WTC11 (cell line): ENCODE results near the gene SLAMF1. TPM values are rescaled to one million over a fixed set of nuclear protein-coding genes. Genes with fewer than 3 reads are reported as not detected.
"Not testable (repeated sequence)": the region's sequence is repeated elsewhere in the genome, so short reads cannot be mapped to it uniquely, and the experiment has no call there.

Source experiments
- ATAC-seq: fragments of 200-7000 bp; cut with Tn5 transposase; 2 replicates; pipeline ENCODE4 v1.10.0; 2021; ENCODE audit warnings: mild to moderate bottlenecking, moderate library complexity
- CTCF ChIA-PET: fragments of 300-600 bp; sonication (Branson Sonifier 250); formaldehyde crosslinking; loops from one replicate; lab custom pipeline; 2021; ENCODE audit warnings: antibody characterized with exemption; lab: Charles Lee
- POLR2A ChIA-PET: fragments of 350-600 bp; sonication (Branson Sonifier 250); formaldehyde crosslinking; loops from one replicate; lab custom pipeline; 2021; ENCODE audit warnings: antibody characterized with exemption; lab: Charles Lee
- DNase-seq: peaks from one replicate; pipeline ENCODE4 v3.0.0; 2021; ENCODE audit warnings: low spot score
- H3K27ac Mint-ChIP-seq: 2 replicates; pipeline ENCODE4 v1.8.0; 2021; ENCODE audit warnings: mixed read lengths
- H3K27me3 Mint-ChIP-seq: 2 replicates; pipeline ENCODE4 v1.8.0; 2021; ENCODE audit warnings: low read depth, mild to moderate bottlenecking, moderate library complexity, mixed read lengths
- H3K36me3 Mint-ChIP-seq: 2 replicates; pipeline ENCODE4 v1.8.0; 2021; ENCODE audit warnings: mixed read lengths
- H3K4me1 Mint-ChIP-seq: 2 replicates; pipeline ENCODE4 v1.8.0; 2022; ENCODE audit warnings: mixed read lengths
- H3K4me3 Mint-ChIP-seq: 2 replicates; pipeline ENCODE4 v1.8.0; 2021; ENCODE audit warnings: mild to moderate bottlenecking, moderate library complexity, mixed read lengths
- H3K9me3 Mint-ChIP-seq: 2 replicates; pipeline ENCODE4 v1.8.0; 2021; ENCODE audit warnings: mixed read lengths
- ELF4 ChIP-seq: sonication (generic); formaldehyde crosslinking; IDR thresholded peaks from 2 replicates; pipeline ENCODE4 v1.8.1; 2022; ENCODE audit warnings: low read depth, mild to moderate bottlenecking, moderate library complexity, missing genetic modification reagents
- ERG ChIP-seq: fragments of 250-450 bp; sonication (Bioruptor Pico); IDR thresholded peaks from 2 replicates; pipeline ENCODE4 v1.8.0; 2021; ENCODE audit warnings: mild to moderate bottlenecking
- GABPB1 ChIP-seq: sonication (generic); formaldehyde crosslinking; IDR thresholded peaks from 2 replicates; pipeline ENCODE4 v1.8.1; 2023; ENCODE audit warnings: mild to moderate bottlenecking, missing genetic modification reagents
- MYBL2 ChIP-seq: sonication (generic); formaldehyde crosslinking; IDR thresholded peaks from 2 replicates; pipeline ENCODE4 v1.8.1; 2023; ENCODE audit warnings: mild to moderate bottlenecking, moderate library complexity, missing genetic modification reagents
- NFATC4 ChIP-seq: fragments of 250-450 bp; sonication (Bioruptor Pico); IDR thresholded peaks from 2 replicates; pipeline ENCODE4 v1.9.0; 2021; ENCODE audit warnings: mild to moderate bottlenecking
- NFE2L1 ChIP-seq: sonication (generic); formaldehyde crosslinking; IDR thresholded peaks from 2 replicates; pipeline ENCODE4 v1.8.1; 2023; ENCODE audit warnings: missing genetic modification reagents
- NR2C2 ChIP-seq: sonication (generic); formaldehyde crosslinking; IDR thresholded peaks from 2 replicates; pipeline ENCODE4 v1.8.0; 2022; ENCODE audit warnings: mild to moderate bottlenecking, missing genetic modification reagents
- OVOL2 ChIP-seq: fragments of 250-450 bp; sonication (Bioruptor Pico); IDR thresholded peaks from 2 replicates; pipeline ENCODE4 v1.9.0; 2021; ENCODE audit warnings: mild to moderate bottlenecking, borderline replicate concordance
- SOX15 ChIP-seq: fragments of 250-450 bp; sonication (Bioruptor Pico); IDR thresholded peaks from 2 replicates; pipeline ENCODE4 v1.9.0; 2021; ENCODE audit warnings: mild to moderate bottlenecking
- STAT6 ChIP-seq: sonication (generic); formaldehyde crosslinking; conservative IDR thresholded peaks from 2 replicates; pipeline ENCODE4 v1.8.1; 2023; ENCODE audit warnings: mild to moderate bottlenecking, low read depth, missing genetic modification reagents, moderate library complexity
- TEAD1 ChIP-seq: sonication (generic); formaldehyde crosslinking; IDR thresholded peaks from 2 replicates; pipeline ENCODE4 v1.8.0; 2022; ENCODE audit warnings: mild to moderate bottlenecking, missing genetic modification reagents
- TEAD4 ChIP-seq: sonication (generic); formaldehyde crosslinking; IDR thresholded peaks from 2 replicates; pipeline ENCODE4 v1.8.0; 2022; ENCODE audit warnings: mild to moderate bottlenecking, missing genetic modification reagents
- ZNF317 ChIP-seq: sonication (generic); formaldehyde crosslinking; IDR thresholded peaks from 2 replicates; pipeline ENCODE4 v1.8.1; 2023; ENCODE audit warnings: low read depth, mild to moderate bottlenecking, moderate library complexity, missing genetic modification reagents, borderline replicate concordance
- ZNF416 ChIP-seq: fragments of 250-450 bp; sonication (Bioruptor Pico); IDR thresholded peaks from 2 replicates; pipeline ENCODE4 v1.9.0; 2021; ENCODE audit warnings: mild to moderate bottlenecking, inconsistent platforms
- total RNA-seq: library from RNA; stranded (reverse); gene quantifications from 3 replicates; pipeline ENCODE4 v1.2.3, GENCODE V29; 2021
- TF ChIP-seq, protein P1 (sequence below): sonication (generic); formaldehyde crosslinking; IDR thresholded peaks from 2 replicates; pipeline ENCODE4 v1.8.0; 2023; ENCODE audit warnings: mild to moderate bottlenecking, missing genetic modification reagents
- TF ChIP-seq, protein P2 (sequence below): sonication (generic); formaldehyde crosslinking; IDR thresholded peaks from 2 replicates; pipeline ENCODE4 v1.8.1; 2023; ENCODE audit warnings: mild to moderate bottlenecking, missing genetic modification reagents, borderline replicate concordance
- TF ChIP-seq, protein P3 (sequence below): fragments of 250-450 bp; sonication (Bioruptor Pico); IDR thresholded peaks from 2 replicates; pipeline ENCODE4 v2.1.2; 2022; ENCODE audit warnings: mild to moderate bottlenecking, moderate library complexity
- TF ChIP-seq, protein P4 (sequence below): fragments of 250-450 bp; sonication (Bioruptor Pico); IDR thresholded peaks from 2 replicates; pipeline ENCODE4 v1.9.0; 2021; ENCODE audit warnings: mild to moderate bottlenecking

SLAMF1 gene
- total RNA-seq, 1 experiment from 2014 or later, result 0.15 TPM

DNA sequence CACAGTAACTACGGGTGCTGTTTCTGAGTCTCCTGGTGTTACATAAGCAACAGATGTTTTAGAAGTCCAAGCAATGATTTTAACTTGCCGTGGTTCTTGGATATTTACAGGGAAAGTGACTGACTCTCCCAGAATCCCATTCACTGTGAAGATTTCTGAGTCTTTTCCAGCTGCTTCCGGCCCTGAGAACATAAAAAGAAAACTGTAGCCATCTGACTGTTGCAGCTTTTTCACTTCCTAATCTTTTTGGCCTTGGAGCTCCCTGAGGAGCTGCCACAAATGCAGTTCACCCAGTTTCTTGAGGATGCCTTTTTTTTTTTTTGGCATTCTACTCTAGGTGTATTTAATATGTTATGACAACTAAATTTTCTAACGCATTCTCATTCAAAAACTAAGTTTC lies 81.3 kb downstream of the SLAMF1 start (continued):
- TF ChIP-seq TEAD4 (CRISPR knock-in tag) (no peak), ZNF416 (no peak)
- TF ChIP-seq, protein P1, sequence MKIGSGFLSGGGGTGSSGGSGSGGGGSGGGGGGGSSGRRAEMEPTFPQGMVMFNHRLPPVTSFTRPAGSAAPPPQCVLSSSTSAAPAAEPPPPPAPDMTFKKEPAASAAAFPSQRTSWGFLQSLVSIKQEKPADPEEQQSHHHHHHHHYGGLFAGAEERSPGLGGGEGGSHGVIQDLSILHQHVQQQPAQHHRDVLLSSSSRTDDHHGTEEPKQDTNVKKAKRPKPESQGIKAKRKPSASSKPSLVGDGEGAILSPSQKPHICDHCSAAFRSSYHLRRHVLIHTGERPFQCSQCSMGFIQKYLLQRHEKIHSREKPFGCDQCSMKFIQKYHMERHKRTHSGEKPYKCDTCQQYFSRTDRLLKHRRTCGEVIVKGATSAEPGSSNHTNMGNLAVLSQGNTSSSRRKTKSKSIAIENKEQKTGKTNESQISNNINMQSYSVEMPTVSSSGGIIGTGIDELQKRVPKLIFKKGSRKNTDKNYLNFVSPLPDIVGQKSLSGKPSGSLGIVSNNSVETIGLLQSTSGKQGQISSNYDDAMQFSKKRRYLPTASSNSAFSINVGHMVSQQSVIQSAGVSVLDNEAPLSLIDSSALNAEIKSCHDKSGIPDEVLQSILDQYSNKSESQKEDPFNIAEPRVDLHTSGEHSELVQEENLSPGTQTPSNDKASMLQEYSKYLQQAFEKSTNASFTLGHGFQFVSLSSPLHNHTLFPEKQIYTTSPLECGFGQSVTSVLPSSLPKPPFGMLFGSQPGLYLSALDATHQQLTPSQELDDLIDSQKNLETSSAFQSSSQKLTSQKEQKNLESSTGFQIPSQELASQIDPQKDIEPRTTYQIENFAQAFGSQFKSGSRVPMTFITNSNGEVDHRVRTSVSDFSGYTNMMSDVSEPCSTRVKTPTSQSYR (CRISPR knock-in tag), result no peak
- TF ChIP-seq, protein P2, sequence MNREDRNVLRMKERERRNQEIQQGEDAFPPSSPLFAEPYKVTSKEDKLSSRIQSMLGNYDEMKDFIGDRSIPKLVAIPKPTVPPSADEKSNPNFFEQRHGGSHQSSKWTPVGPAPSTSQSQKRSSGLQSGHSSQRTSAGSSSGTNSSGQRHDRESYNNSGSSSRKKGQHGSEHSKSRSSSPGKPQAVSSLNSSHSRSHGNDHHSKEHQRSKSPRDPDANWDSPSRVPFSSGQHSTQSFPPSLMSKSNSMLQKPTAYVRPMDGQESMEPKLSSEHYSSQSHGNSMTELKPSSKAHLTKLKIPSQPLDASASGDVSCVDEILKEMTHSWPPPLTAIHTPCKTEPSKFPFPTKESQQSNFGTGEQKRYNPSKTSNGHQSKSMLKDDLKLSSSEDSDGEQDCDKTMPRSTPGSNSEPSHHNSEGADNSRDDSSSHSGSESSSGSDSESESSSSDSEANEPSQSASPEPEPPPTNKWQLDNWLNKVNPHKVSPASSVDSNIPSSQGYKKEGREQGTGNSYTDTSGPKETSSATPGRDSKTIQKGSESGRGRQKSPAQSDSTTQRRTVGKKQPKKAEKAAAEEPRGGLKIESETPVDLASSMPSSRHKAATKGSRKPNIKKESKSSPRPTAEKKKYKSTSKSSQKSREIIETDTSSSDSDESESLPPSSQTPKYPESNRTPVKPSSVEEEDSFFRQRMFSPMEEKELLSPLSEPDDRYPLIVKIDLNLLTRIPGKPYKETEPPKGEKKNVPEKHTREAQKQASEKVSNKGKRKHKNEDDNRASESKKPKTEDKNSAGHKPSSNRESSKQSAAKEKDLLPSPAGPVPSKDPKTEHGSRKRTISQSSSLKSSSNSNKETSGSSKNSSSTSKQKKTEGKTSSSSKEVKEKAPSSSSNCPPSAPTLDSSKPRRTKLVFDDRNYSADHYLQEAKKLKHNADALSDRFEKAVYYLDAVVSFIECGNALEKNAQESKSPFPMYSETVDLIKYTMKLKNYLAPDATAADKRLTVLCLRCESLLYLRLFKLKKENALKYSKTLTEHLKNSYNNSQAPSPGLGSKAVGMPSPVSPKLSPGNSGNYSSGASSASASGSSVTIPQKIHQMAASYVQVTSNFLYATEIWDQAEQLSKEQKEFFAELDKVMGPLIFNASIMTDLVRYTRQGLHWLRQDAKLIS (CRISPR knock-in tag), result no peak
- TF ChIP-seq, all 79 proteins: peak for 0

DNA sequence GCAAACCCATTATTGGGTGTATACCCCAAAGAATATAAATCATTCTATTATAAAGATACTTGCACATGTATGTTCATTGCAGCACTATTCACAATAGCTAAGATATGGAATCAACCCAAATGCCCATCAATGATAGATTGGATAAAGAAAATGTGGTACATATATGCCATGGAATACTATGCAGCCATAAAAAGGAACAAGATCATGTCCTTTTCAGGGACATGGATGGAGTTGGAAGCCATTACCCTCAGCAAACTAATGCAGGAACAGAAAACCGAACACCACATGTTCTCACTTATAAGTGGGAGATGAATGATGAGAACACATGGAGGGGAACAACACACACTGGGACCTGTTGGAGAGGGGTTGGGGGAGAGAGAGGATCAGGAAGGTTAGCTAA lies 83.6 kb downstream of the SLAMF1 start:
- CTCF ChIA-PET, H3K27ac Mint-ChIP-seq, H3K4me1 Mint-ChIP-seq, ATAC-seq, POLR2A ChIA-PET, H3K27me3 Mint-ChIP-seq, H3K4me3 Mint-ChIP-seq, DNase-seq: not testable (repeated sequence)
- Mint-ChIP-seq H3K9me3 (peaks cover 24% of the 10 kb centered on the region), H3K36me3 (peaks cover 12% of the 10 kb centered on the region)

DNA sequence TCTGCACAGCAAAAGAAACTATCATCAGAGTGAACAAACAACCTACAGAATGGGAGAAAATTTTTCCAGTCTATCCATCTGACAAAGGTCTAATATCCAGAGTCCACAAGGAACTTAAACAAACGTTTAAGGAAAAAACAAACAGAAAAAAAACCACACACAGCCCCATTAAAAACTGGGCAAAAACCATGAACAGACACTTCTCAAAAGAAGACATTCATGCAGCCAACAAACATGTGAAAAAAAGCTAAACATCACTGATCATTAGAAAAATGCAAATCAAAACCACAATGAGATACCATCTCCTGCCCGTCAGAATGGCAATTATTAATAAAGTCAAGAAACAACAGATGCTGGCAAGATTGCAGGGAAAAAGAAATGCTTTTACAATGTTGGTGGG lies 84.1 kb downstream of the SLAMF1 start:
- H3K4me3 Mint-ChIP-seq, POLR2A ChIA-PET, DNase-seq, CTCF ChIA-PET, H3K27me3 Mint-ChIP-seq, H3K27ac Mint-ChIP-seq, H3K4me1 Mint-ChIP-seq, ATAC-seq: not testable (repeated sequence)
- Mint-ChIP-seq H3K36me3 (peaks cover 12% of the 10 kb centered on the region), H3K9me3 (peaks cover 24% of the 10 kb centered on the region)

- CTCF ChIA-PET, result no interaction called here
- DNase-seq (no peak), ATAC-seq (no peak)
- H3K27me3 Mint-ChIP-seq, result peaks cover 3% of the 10 kb centered on the region; the same call in 1 of the 2 replicates
- H3K4me1 Mint-ChIP-seq, result no peaks in the 10 kb centered on the region
- no peak overlapping the region for H3K27ac Mint-ChIP-seq
- POLR2A ChIA-PET, result no interaction called here
- no peak overlapping the region for H3K4me3 Mint-ChIP-seq
- H3K9me3 Mint-ChIP-seq, result peaks cover 24% of the 10 kb centered on the region
- H3K36me3 Mint-ChIP-seq, result peaks cover 12% of the 10 kb centered on the region
- TF ChIP-seq NR2C2, result no peak
- TF ChIP-seq ERG (CRISPR knock-in tag), result no peak
- no peak for TF ChIP-seq ELF4 (CRISPR knock-in tag)
- no peak for TF ChIP-seq NFATC4 (CRISPR knock-in tag)
- no peak for TF ChIP-seq SOX15
- no peak for TF ChIP-seq STAT6 (CRISPR knock-in tag)
- TF ChIP-seq, protein P3, sequence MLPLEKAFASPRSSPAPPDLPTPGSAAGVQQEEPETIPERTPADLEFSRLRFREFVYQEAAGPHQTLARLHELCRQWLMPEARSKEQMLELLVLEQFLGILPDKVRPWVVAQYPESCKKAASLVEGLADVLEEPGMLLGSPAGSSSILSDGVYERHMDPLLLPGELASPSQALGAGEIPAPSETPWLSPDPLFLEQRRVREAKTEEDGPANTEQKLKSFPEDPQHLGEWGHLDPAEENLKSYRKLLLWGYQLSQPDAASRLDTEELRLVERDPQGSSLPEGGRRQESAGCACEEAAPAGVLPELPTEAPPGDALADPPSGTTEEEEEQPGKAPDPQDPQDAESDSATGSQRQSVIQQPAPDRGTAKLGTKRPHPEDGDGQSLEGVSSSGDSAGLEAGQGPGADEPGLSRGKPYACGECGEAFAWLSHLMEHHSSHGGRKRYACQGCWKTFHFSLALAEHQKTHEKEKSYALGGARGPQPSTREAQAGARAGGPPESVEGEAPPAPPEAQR, result no peak
- TF ChIP-seq GABPB1 (CRISPR knock-in tag), result no peak
- no peak for TF ChIP-seq ZNF317
- TF ChIP-seq, protein P4, sequence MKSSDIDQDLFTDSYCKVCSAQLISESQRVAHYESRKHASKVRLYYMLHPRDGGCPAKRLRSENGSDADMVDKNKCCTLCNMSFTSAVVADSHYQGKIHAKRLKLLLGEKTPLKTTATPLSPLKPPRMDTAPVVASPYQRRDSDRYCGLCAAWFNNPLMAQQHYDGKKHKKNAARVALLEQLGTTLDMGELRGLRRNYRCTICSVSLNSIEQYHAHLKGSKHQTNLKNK (CRISPR knock-in tag), result no peak
- TF ChIP-seq TEAD1, result no peak
- no peak for TF ChIP-seq MYBL2 (CRISPR knock-in tag)
- no peak for TF ChIP-seq NFE2L1 (CRISPR knock-in tag)
- no peak for TF ChIP-seq OVOL2 (CRISPR knock-in tag)
Measured at GRCh38 chr1:160560806-160561205, 86.0 kb downstream of the SLAMF1 start.
